ENCODE measurements around the gene CERT1.
"Not testable (repeated sequence)": the region's sequence is repeated elsewhere in the genome, so short reads cannot be mapped to it uniquely, and the experiment has no call there.

The CERT1 gene

GRCh38 chr5:75338408-75338807 lies 173.0 kb downstream of the CERT1 start:
- peak overlapping the region; percentile 90 for H3K27ac ChIP-seq
- TF ChIP-seq CTCF (conservative IDR thresholded peaks at IDR 0.05): no peak

DNA sequence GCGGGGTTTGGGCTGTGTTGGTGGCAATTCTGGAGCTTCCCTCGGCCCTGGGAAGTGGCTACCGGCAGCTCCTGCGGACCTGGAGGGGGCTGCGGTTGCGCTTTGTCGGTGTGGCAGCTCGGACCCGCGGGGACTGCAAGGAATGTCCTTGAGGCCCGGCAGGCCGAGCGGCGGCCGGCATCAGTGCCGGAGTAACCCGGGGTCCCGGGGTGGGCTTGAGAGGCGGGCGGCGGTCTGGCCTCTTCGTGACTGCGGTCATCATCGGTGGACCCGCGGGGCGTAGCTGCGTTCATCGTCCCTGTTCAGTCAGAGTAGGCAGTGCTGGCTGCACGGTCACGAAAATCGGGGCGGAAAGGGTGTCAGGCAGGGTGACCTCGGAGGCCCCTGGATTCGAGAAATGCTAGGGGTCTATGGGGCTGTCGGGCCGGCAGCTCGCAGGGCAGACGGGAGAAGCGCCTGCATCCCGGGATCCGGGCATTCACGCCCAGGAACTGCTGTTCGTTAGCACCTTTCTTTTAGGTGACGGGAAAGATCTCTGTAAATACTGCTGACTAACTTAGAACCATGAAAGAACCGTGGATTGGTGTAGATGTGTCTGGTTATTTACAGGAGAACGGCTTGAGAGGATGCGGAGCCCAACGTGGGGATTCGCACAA lies 173.9 kb downstream of the CERT1 start:
- no peak for TF ChIP-seq CTCF (conservative IDR thresholded peaks at IDR 0.05)
- peak overlapping the region; percentile 90 for H3K27ac ChIP-seq

- TF ChIP-seq CTCF (conservative IDR thresholded peaks at IDR 0.05): no peak; the same call in none of the 2 replicates
- peak within 1 kb of the TSS; percentile 90 for H3K27ac ChIP-seq
Observed at GRCh38 chr5:75336615-75337336, 174.7 kb downstream of the CERT1 start, which contains the start of gene HMGCR. Gene HMGCR (plus strand): TSS chr5:75337220. CDS start chr5:75342606, 5,386 bp downstream.

DNA sequence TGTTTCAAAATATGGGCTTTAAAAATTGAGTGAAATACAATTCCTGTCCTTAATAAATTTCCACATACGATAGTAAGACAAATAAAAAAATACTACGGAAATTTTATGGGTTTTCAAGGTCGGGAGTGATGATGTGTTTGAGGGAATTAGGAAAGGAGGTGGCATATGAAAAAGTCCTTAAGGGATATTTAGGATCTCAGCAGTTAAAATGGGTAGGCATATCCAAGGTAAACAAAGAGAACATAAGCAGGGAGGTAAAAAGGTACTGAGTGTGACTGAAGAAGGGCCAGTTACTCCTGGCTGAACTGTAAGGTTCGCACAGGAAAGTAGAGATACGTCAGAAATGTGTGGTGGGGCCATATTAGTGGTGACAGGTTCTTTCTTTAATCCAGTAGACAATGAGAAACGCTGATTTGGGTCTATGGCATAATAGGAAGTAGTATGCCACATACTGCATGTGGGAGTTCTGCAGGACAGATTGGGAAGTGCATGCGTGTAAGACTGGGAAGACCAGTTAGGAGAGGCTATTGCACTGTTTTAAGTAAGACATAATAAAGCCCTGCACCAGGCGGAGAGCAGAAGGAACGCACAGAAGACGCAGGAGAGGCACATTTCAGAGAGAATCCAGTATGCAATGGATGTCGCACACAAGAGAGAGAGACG lies 175.3 kb downstream of the CERT1 start:
- TF ChIP-seq CTCF (conservative IDR thresholded peaks at IDR 0.05): peak; percentile 55; the same call in 1 of the 2 replicates

GRCh38 chr5:75335486-75335885 lies 175.9 kb downstream of the CERT1 start:
- peak overlapping the region; percentile 90 for H3K27ac ChIP-seq
- TF ChIP-seq CTCF (conservative IDR thresholded peaks at IDR 0.05): no peak

More for the DNA sequence above, 175.3 kb downstream of the CERT1 start:
- peak overlapping the region; percentile 90 for H3K27ac ChIP-seq

- not testable (repeated sequence) for H3K27ac ChIP-seq
Observed at GRCh38 chr5:75334413-75334812, 177.0 kb downstream of the CERT1 start.

DNA sequence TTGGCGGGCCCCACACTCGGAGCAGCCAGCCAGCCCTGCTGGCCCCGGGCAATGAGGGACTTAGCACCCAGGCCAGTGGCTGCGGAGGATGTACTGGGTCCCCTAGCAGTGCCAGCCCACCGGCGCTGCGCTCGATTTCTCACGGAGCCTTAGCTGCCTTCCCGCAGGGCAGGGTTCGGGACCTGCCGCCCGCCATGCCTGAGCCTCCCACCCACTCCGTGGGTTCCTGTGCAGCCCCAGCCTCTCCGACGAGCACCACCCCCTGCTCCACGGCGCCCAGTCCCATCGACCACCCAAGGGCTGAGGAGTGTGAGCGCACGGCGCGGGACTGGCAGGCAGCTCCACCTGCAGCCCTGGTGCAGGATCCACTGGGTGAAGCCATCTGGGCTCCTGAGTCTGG lies 177.7 kb downstream of the CERT1 start:
- not testable (repeated sequence) for H3K27ac ChIP-seq

All from VCaP (cell line).